ENCODE data around the gene BMP10. TPM values are rescaled to one million over a fixed set of nuclear protein-coding genes. Genes with fewer than 3 reads are reported as not detected.

Gene BMP10
- polyA plus RNA-seq, 3 donors = not detected

- Mint-ChIP-seq H3K27me3 (ENCODE audit: low read depth in 3 of 3) (peaks cover 0 to 3% (median 0%) of the 10 kb centered on the region in 3 donors), H3K27ac (no peak overlapping the region), H3K4me3 (no peak overlapping the region), H3K9me3 (no peaks in the 10 kb centered on the region), H3K36me3 (no peaks in the 10 kb centered on the region), H3K4me1 (peaks cover 21% of the 10 kb centered on the region)
- Histone ChIP-seq H2AFZ (ENCODE audit: insufficient read depth, low read depth, low read length, poor library complexity, severe bottlenecking) (peak overlapping the region; percentile 73), H4K20me1 (ENCODE audit: insufficient read depth, low read length) (no peaks in the 10 kb centered on the region), H3K79me2 (ENCODE audit: insufficient read depth, low read length) (no peaks in the 10 kb centered on the region), H3K27me3 (ENCODE audit: control insufficient read depth in 2 of 2, insufficient read depth in 2 of 2, low read length in 2 of 2) (no peaks in the 10 kb centered on the region), H3K4me3 (replicated peaks in 1 of 3; ENCODE audit: low read depth in 2 of 3, low read length in 3 of 3) (no peak overlapping the region), H3K4me2 (replicated peaks; ENCODE audit: extremely low read depth, low read length, poor library complexity, severe bottlenecking) (no peak overlapping the region), H3K4me1 (ENCODE audit: control insufficient read depth in 1 of 2, insufficient read depth in 2 of 2, low read length in 2 of 2) (peaks cover 8 to 16% of the 10 kb centered on the region in 2 donors), H3K36me3 (replicated peaks in 1 of 2; ENCODE audit: control insufficient read depth in 1 of 2, insufficient read depth in 2 of 2, low read length in 2 of 2) (no peaks in the 10 kb centered on the region), H3K9me3 (replicated peaks in 1 of 2; ENCODE audit: control insufficient read depth in 1 of 2, insufficient read depth in 1 of 2, low read length in 2 of 2) (no peaks in the 10 kb centered on the region), H3K27ac (ENCODE audit: low read depth in 1 of 2, low read length in 2 of 2) (no peak overlapping the region), H3K9ac (ENCODE audit: insufficient read depth, low read length, poor library complexity, severe bottlenecking) (no peak overlapping the region)
- TF ChIP-seq CTCF (IDR thresholded peaks at IDR 0.05) = no peak
- intact Hi-C loops (cut with micrococcal nuclease) = no loop called here
- WGBS (ENCODE audit: insufficient coverage) = 23% methylated on average over 2 of the region's 3 CpGs
- DNase-seq = peak in 1 of 3 donors; percentile 23
These were observed 20.7 kb downstream of the BMP10 start for GRCh38 chr2:68850524-68850923.

- no peak overlapping the region for H3K9ac ChIP-seq (ENCODE audit: insufficient read depth, low read length, poor library complexity, severe bottlenecking)
- no peaks in the 10 kb centered on the region for H3K9me3 Mint-ChIP-seq
- H3K4me3 Mint-ChIP-seq = no peak overlapping the region
These were observed 21.6 kb downstream of the BMP10 start for GRCh38 chr2:68849579-68850030.

More at GRCh38 chr2:68849579-68850030, 21.6 kb downstream of the BMP10 start:
- H3K36me3 Mint-ChIP-seq = no peaks in the 10 kb centered on the region
- H3K4me3 ChIP-seq (replicated peaks in 1 of 3; ENCODE audit: low read depth in 2 of 3, low read length in 3 of 3) = no peak overlapping the region
- peaks cover 20% of the 10 kb centered on the region for H3K4me1 Mint-ChIP-seq
- H3K27ac Mint-ChIP-seq = peak overlapping the region in 1 of 7 donors; percentile 14
- no CpG with 5 or more reads among the region's 4 CpGs for WGBS (ENCODE audit: insufficient coverage)
- no peaks in the 10 kb centered on the region for H3K9me3 ChIP-seq (replicated peaks in 1 of 2; ENCODE audit: control insufficient read depth in 1 of 2, insufficient read depth in 1 of 2, low read length in 2 of 2)
- no peaks in the 10 kb centered on the region for H3K36me3 ChIP-seq (replicated peaks in 1 of 2; ENCODE audit: control insufficient read depth in 1 of 2, insufficient read depth in 2 of 2, low read length in 2 of 2)
- no peaks in the 10 kb centered on the region for H3K27me3 ChIP-seq (ENCODE audit: control insufficient read depth in 2 of 2, insufficient read depth in 2 of 2, low read length in 2 of 2)
- peaks cover 8 to 11% of the 10 kb centered on the region in 2 donors for H3K4me1 ChIP-seq (ENCODE audit: control insufficient read depth in 1 of 2, insufficient read depth in 2 of 2, low read length in 2 of 2)
- no peak for TF ChIP-seq CTCF (IDR thresholded peaks at IDR 0.05)
- H3K27me3 Mint-ChIP-seq (ENCODE audit: low read depth in 3 of 3) = peaks cover 0 to 3% (median 0%) of the 10 kb centered on the region in 3 donors
- H2AFZ ChIP-seq (ENCODE audit: insufficient read depth, low read depth, low read length, poor library complexity, severe bottlenecking) = no peak overlapping the region
- H4K20me1 ChIP-seq (ENCODE audit: insufficient read depth, low read length) = no peaks in the 10 kb centered on the region
- DNase-seq = no peak
- H3K79me2 ChIP-seq (ENCODE audit: insufficient read depth, low read length) = no peaks in the 10 kb centered on the region
- no peak overlapping the region for H3K4me2 ChIP-seq (replicated peaks; ENCODE audit: extremely low read depth, low read length, poor library complexity, severe bottlenecking)
- H3K27ac ChIP-seq (ENCODE audit: low read depth in 1 of 2, low read length in 2 of 2) = no peak overlapping the region
- intact Hi-C loops (cut with micrococcal nuclease) = no loop called here

All from CD14-positive monocyte (primary cell).